G401 (cell line): ENCODE data around the gene APOL2. TPM values are rescaled to one million over a fixed set of nuclear protein-coding genes. Genes with fewer than 3 reads are reported as not detected.

Experiments
- DNase-seq: peaks from one replicate; pipeline ENCODE4 v3.0.0-alpha.2; 2015; ENCODE audit warnings: low spot score
- in situ Hi-C: cut with HindIII; loops from 2 replicates; pipeline ENCODE4 v1.10.0; 2016; ENCODE audit warnings: low sequenced_read_pairs, mixed read lengths
- total RNA-seq: library from RNA; depleted of rRNA; stranded (reverse); fragments of >200 nt; shearing (Covaris generic); gene quantifications from 2 replicates; pipeline ENCODE4 v1.2.3, GENCODE V29; 2014; rRNA removed

Gene APOL2
- total RNA-seq, 1 experiment from 2014 or later = 33.5 TPM

DNA sequence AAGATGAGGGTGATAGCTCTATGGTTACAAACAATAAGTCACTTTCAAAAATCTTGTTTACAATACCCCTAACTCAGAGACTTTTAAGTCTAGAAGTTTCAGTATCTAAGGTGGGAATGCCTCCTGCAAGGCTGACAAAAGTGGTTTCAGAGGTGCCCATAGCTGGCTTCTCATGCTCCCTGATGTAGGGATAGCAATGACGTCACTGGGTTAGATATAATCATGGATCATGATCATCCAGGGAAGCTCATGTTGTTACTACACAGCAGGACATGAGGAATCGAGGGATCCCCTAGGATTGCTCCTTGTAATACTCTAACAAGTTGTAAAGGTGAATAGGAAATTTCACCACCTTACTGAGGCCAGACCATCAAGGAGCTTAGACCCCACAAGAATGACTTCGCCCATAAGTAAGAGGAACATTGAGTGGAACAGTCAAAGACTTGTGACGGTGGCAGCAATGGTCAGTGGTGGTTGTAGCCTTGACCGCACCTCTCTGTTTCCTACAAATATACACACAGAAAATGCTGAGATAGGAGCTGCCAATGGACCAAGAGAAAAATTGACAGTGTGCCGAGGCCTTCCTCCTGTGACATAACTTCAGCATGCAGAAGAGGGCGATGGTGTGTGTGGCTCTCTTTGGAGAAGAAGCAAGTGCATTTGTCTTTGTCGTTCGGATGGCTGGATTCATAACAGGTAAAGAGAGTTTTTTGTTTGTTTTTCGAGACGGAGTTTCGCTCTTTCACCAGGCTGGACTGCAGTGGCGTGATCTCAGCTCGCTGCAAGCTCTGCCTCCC is 53.3 kb downstream of the APOL2 start:
- in situ Hi-C loops = no loop called here
- no peak for DNase-seq

DNA sequence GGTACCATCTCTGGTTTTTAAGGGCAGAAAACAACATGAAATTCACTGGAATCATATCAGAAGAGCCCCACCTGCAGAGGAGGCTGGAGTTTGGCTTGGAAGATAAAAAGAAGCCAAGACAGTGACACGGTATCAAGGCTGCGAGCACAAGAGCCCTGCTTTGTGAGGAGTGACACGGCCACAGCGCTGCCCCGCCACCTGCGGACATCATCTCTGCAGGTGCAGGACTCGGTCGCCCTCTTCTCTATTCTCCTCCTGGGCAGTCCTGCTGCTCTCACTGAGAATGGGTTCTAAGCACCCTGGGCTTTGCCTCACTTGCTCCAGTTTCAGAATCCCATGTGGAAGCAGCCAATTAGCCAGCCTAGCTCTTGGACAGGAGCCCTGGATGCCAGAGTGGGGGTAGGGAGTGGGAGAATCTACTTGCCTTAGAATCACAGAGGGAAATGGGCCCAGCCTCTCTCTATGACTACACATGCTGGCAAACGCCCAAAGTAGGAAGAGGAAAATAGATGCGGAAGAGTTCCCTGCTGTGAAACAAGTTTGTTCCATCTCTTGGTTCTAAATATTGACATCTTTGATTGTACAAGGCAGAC is 54.8 kb downstream of the APOL2 start:
- peak; percentile 45 for DNase-seq
- in situ Hi-C loops = no loop called here

DNA sequence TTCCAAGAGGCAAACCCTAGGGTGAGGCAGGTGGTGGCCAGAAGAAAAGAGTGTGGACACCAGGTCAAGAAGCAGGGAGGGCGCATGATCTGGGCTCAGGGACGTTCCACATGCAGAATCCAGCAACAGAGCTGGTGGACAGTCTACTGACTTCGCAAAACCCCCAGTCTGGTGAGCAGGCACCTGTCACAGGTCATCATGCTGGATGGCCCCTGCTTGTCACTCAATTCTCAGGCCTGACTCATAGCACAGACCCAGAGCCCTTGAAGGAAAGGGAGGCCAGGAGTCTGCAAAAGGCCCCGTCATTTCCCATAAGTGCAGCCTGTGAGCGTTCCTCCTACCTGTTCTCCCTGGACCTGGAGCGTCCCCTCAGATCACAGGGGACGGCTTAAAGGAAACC is 55.9 kb downstream of the APOL2 start:
- no peak for DNase-seq
- in situ Hi-C loops = no loop called here

GRCh38 chr22:36182857-36183256 is 56.5 kb downstream of the APOL2 start:
- in situ Hi-C loops = no loop called here

GRCh38 chr22:36182056-36182455 is 57.3 kb downstream of the APOL2 start:
- no peak for DNase-seq
- in situ Hi-C loops = no loop called here

More at GRCh38 chr22:36182857-36183256, 56.5 kb downstream of the APOL2 start:
- no peak for DNase-seq

DNA sequence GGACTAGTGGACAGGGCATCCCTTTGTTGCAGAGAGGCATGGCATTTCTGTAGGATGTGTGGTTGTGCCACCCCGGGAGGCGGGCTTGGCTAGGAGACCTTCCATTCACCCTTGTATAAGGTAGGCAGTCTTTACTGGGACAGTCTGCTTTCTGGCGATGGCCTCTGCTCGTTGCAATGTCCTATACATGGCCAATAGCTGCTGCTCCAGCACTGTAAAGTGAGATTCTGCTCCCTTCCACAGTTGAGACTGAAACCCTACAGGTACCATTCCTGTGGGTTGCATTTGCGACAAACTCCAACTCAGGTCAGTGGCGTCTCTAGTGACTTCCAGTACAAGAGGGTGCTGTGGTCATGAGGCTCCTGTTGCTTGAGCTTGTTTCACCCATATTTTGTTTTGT is 58.4 kb downstream of the APOL2 start:
- in situ Hi-C loops = no loop called here
- DNase-seq = no peak

DNA sequence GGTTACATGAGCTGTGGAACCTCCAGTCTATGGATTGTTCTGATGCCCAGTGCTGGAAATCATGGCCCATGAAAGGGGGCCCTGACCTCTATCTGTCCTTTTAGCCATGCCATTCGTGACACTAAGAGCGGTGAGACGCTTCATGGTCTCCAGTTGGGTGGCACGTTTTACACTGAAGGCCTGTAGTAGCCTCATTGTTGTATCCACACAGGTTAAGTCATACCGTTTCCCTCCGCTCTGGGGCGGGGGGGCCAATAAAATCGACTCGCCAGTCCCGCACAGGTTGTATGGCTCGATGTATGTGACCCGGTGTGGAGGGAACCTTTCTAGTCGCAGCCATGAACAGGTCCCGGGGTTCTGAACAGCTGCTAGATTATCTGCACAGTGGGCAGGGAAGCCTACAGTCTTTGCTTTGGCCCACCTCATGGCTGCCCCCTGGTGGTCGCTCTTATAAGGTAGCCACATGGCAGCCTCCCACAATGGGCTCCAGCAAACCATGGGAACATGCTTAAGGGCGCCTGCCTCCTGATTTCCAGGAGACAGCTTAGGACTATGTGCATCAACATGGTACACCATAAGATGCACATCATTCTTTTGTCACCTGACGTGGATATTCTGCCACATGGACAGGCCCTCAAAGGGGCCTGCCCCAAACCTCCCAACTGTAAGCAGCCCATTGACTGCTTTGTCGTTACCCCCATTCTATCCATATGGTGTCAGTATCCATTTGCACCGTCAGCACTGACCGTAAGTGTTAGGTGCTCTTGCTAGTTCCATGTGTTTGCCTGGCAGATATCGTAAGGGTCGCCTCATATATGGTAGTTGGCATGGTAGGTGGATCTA is 59.1 kb downstream of the APOL2 start:
- in situ Hi-C loops = no loop called here
- DNase-seq = peak; percentile 28

DNA sequence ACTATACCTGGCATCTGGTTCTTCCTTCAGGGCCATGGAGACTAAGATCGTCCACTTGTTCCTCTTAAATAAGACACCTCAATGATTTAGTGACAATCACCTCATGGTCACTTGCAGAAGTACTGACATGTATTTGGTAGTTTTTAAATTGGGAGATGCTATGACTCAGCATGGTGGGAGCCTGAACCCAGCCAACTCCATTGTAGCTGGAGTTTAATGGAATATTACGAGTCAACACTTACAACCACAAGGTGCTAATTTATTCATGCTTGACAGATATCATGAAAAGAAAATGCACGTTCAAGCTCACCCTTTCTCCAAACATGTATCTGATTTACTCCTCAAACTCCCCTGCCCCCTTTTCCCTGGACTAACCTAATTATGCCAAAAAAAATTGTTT is 62.2 kb downstream of the APOL2 start:
- DNase-seq = no peak
- in situ Hi-C loops = no loop called here

Other genes starting within 250 kb of the APOL2 start
- gene RBFOX2, start 210.7 kb downstream of the APOL2 start, total RNA-seq = 40.8 and 62.2 TPM in 2 replicates
- gene APOL3, start 78.8 kb downstream of the APOL2 start, total RNA-seq = not detected in 2 replicates
- gene APOL4, start 37.7 kb downstream of the APOL2 start, total RNA-seq = not detected in 2 replicates
- gene APOL1, start 13.6 kb upstream of the APOL2 start, total RNA-seq = not detected in 2 replicates
- 153 and 185 TPM in 2 replicates for gene MYH9, start 148.4 kb upstream of the APOL2 start, total RNA-seq
- gene TXN2, start 242.1 kb upstream of the APOL2 start, total RNA-seq = 96.4 and 99.4 TPM in 2 replicates